Stimulated activated CD4-positive, alpha-beta T cell treated with anti-CD3 and anti-CD28 coated beads, Interleukin-15, amount 100 ng/mL, for 1 hour (primary cell): Measurements from ENCODE around the gene MFAP1.
"Not testable (repeated sequence)": the region's sequence is repeated elsewhere in the genome, so short reads cannot be mapped to it uniquely, and the experiment has no call there.

Experiments
- DNase-seq, 2 donors: peaks; one replicate each; pipeline ENCODE4 v3.0.0-alpha.2; 2020; ENCODE audit warnings: low read depth in 1 of 2, low spot score in 1 of 2

MFAP1 gene

GRCh38 chr15:43825305-43825704 is 815 bp upstream of the MFAP1 start:
- not testable (repeated sequence) for DNase-seq

GRCh38 chr15:43821505-43821904 is 3.0 kb downstream of the MFAP1 start:
- DNase-seq = no peak

DNA sequence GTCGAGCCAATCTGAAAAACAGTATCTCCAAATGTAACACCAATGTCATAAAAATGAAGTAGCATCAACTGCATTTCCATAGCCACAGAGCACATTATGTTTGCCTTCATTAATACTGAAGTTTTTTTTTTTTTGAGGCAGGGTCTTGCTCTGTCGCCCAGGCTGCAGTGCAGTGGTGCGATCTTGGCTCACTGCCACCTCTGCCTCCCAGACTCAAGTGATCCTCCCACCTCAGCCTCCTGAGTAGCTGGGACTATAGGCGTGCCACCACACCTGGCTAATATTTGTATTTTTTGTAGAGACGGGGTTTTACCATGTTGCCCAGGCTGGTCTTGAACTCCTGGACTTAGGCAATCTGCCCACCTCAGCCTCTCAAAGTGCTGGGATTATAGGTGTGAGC is 9.4 kb downstream of the MFAP1 start:
- DNase-seq = not testable (repeated sequence)

GRCh38 chr15:43808960-43809678 is 15.4 kb downstream of the MFAP1 start:
- DNase-seq = no peak

DNA sequence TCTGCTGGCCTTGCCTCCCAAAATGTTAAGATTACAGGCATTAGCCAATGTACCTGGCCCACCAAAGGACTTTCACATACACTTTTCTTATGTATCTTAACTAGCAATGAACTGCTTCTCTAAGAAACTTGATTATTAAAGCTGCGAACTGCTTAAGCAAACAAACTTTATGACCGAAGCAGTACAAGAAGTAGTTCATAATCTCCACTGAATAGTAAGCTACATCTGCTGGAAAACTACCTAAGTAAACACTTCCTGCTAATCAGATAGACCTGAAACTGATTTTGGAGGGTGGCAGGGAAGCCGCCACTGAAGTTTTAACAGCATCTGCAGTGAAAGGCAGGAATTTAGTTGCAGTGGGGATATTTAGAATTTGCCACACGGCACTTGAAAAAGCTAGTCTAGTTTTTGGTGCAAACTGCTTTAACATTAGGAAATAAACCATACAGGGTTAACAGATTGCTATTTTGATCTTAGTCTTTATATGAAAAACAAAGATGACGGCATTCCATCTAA is 16.0 kb downstream of the MFAP1 start:
- no peak for DNase-seq

GRCh38 chr15:43802676-43803075 is 21.8 kb downstream of the MFAP1 start:
- not testable (repeated sequence) for DNase-seq

DNA sequence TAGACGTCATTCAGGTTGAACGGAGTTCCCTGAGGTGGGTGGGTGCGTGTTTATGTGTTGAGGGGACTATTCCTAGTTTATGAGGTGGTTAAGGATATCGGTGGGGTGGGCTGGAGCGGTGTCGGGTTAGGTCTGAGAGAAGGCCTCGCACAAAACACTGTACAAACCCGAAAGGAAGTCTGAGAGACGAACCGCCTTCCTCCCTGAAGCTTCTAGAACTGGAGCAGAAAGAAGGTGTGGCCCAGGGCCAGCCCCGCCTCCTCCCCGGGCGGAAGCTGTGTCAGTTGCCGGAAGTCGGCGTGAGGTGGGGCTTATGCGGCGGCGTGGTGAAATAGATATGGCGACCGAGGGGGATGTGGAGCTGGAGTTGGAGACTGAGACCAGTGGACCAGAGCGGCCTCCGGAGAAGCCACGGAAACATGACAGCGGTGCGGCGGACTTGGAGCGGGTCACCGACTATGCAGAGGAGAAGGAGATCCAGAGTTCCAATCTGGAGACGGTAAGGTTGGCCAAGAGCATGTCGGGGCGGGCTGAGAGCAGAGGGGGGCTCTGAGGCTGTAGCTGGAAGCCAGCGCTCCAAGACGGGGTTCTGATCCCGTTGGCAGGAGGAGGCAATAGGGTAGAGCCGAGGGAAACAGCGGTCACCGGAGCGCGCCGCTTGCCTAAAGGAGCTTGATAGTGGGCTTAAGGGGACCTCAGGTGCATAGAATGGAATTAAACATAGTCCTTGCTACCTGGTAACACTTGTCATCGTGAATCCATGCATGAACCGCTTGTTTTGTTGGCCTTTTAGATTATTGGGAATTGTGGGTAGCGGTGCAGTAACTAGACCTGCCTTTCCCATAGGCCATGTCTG is 24.0 kb downstream of the MFAP1 start, which contains the start of gene HYPK:
TSS of gene HYPK (plus strand) at position 314 of the 856 bp plus-strand sequence. CDS start at position 338, 24 bp downstream.
- DNase-seq = peak; percentile 83 to 84

DNA sequence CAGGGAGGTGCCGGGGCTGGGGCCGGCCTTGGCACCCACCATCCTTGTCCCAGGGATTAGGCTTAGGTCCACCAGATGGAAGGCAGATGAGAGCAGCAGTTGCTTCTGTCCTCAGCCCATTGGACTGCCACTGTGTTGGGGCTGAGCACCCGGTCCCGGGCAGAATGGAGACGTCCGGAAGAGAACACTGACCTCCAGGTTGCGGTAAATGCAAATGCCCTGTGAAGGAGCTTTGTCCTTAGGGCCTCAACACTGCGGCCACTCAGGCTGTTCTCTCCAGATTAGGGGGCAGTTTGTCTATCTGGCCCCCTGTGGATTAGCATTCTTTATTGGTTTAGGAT is 24.6 kb downstream of the MFAP1 start, which contains the start of gene SERINC4:
TSS of gene SERINC4 (minus strand) at position 276 of the 341 bp plus-strand sequence. CDS start at position 42, 234 bp downstream.
- no peak for DNase-seq

- DNase-seq = no peak
Measured at GRCh38 chr15:43799209-43799944, 25.1 kb downstream of the MFAP1 start.

GRCh38 chr15:43796566-43796965 is 27.9 kb downstream of the MFAP1 start:
- DNase-seq = no peak

- DNase-seq = no peak
Measured at GRCh38 chr15:43795997-43796396, 28.5 kb downstream of the MFAP1 start.

DNA sequence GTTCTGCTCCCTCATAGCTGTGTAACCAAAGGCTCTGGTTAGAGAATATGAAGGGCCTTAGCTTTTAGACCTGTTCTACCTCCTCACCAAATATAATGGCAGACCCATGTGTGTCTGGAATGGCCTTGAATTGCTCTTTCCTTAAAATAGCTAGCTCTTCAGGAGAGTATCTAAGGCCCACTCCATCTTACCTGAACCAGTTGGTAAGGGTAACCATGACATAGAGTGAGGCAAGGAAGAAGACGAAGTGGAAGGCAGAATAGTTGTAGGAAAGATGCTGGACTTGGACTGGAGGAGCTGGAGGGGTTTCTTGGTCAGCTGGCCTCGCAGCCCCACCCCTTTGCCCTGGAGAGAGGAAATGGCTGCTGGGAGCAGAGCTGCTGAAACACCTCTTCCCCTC is 29.3 kb downstream of the MFAP1 start:
- DNase-seq = no peak

DNA sequence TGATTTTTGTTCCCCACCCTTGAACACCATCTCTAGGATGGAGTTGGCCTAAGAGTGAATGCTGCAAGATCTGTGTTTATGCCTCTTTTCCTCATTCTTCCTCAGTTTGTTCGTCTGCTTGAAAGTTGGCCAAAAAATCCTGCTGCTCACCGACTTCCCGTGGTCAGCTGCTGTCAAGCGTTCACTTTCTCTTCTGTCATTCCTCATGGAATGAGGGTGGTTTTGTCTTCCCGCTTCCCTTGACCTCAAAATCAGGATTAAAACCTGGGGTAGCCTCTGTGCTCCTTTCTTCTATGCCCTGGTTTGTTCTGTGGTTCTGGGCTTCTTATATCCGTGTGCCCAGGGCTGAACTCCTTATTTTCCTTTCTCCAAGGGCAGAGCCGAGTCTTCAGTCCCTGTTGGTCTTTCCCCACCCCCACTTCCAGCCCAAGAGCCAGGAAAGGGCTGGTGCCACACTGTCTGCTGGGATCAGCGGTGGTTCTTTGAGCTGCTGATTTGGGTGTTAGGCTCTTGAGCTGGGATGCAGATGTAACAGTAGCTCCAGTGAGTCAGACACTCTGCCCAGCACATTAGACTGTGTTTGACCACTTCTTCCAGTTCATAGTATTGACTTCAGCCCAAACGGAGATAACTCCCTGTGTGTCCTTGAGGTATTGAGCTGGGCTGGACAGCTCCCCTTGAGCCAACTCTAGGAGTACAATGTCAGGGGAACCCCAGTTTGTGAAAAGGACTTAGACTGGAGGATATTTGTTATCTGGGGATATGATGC is 30.0 kb downstream of the MFAP1 start:
- DNase-seq = no peak

GRCh38 chr15:43793647-43794046 is 30.8 kb downstream of the MFAP1 start:
- no peak for DNase-seq

DNA sequence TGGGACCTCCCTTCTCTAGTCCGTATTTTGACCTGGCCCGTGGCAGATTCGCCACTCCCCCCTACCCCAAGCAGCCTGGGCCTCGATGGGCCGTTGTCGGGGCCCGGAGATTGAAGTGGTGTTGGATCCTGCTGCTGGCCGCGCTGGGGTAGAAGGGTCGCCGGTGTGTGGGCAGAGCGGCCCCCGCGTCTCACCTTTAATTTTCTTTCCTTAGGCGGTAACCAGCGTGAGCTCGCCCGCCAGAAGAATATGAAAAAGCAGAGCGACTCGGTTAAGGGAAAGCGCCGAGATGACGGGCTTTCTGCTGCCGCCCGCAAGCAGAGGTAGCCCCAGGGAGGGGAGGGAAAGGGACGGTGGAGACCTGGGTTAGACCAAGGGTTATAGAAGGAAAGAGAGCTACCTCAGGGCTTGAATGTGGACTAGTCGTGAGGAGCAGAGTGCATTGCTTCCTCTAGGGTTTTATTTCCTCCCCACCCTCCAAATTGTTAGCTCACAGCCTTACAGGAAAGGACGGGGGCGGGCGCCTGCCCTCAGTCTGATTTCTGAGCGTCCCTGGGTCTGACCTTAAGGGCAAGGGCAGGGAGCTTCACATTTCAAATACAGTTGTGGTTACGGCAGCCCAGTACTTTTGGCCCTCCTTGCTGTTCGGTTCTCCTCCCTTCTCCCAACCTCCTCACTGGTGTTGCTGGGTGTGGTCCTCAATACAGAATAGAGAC is 31.6 kb downstream of the MFAP1 start:
- no peak for DNase-seq

DNA sequence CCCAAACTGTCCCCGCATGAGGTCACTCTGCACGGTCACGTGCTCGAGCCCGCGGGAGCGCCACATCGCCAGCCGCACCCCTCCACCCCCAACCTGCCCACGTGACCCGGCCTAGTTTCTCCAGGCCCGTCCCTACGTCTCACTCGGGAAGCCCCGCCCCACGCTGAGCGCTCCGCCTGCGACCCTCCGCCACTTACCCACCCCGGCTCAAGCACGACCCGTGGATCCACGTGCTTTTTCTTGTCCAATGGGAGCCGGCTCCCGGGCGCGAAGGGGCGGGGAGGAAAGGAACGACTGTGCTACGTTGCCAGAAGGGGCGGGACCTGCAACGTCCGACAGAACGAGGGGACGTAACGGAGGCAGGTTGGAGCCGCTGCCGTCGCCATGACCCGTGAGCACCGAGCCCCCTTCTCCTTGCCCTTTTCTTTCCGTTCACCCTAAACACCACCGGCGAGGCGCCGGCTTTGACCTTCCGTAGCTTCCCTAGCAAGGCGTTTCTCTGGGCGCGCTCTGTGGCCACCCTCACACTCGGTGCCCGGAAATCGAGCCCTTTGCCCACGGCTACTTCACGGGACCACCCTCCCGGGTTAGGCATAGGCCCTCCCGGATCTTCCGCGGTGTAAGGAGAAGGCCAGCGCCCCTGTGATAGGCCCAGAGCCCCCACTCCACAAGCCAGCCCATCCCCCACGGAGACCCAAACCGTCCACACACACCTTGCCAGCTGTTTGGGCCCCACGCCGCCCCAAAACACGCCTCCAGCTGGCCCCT is 32.3 kb downstream of the MFAP1 start, which contains the start of gene SERF2:
TSS of gene SERF2 (plus strand) at position 328 of the 768 bp plus-strand sequence. CDS start at position 385, 57 bp downstream.
- DNase-seq = peak; percentile 99

DNA sequence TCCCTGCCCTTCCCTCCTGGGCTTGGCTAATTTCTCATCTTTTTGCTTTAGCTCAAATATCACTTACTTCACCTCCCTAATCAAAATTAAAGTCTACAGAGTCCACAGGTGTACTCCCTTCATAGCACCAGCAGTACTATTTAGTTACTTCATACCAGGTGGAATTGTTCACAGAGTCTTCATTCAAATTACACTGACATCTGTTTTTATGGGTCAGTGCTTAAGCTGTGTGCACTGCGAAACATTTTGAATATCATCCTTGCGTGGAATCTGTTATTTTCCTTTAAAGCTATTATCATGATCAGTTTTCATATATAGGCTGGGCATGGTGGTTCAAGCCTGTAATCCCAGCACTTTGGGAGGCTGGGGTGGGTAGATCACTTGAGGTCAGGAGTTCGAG is 35.1 kb downstream of the MFAP1 start:
- DNase-seq = no peak

DNA sequence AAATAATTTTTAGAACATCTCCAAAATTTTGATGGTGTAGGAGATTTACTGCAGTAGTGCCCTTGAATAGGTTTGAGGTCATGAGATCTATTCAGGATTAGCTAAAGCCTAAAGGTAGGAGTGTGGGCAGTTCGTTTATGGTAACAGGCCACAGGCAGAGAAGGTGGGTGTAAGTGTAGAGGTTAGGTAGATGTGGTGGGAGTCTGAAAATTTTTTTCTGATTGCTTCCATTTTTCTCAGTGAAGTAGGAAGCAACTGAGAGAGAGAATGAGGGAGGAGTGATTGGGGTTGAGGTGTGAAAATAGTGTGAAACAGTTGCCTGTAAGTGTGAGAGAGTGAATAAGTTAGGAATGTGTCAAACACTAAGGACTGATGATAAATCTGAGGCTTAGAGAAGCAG is 45.5 kb downstream of the MFAP1 start:
- DNase-seq = no peak
